Osteocyte (in vitro differentiated cells): ENCODE data around the gene PCDH8. TPM values are rescaled to one million over a fixed set of nuclear protein-coding genes. Genes with fewer than 3 reads are reported as not detected.

Experiments used
- DNase-seq: peaks from one replicate; pipeline ENCODE4 v3.0.0; 2021; ENCODE audit warnings: mixed read lengths; ENCODE audit not compliant: unreplicated experiment; ENCODE audit errors: extremely low spot score
- H3K27ac Mint-ChIP-seq: one replicate; pipeline ENCODE4 v1.8.0; 2021; ENCODE audit warnings: mild to moderate bottlenecking, mixed read lengths; ENCODE audit not compliant: unreplicated experiment
- H3K27me3 Mint-ChIP-seq: one replicate; pipeline ENCODE4 v1.8.0; 2021; ENCODE audit warnings: mixed read lengths; ENCODE audit not compliant: unreplicated experiment
- H3K36me3 Mint-ChIP-seq: one replicate; pipeline ENCODE4 v1.8.0; 2021; ENCODE audit warnings: mixed read lengths; ENCODE audit not compliant: unreplicated experiment
- H3K4me1 Mint-ChIP-seq: one replicate; pipeline ENCODE4 v1.8.0; 2021; ENCODE audit warnings: mixed read lengths; ENCODE audit not compliant: unreplicated experiment
- H3K4me3 Mint-ChIP-seq: one replicate; pipeline ENCODE4 v1.8.0; 2021; ENCODE audit warnings: mild to moderate bottlenecking, moderate library complexity, mixed read lengths; ENCODE audit not compliant: unreplicated experiment
- H3K9me3 Mint-ChIP-seq: one replicate; pipeline ENCODE4 v1.8.0; 2021; ENCODE audit warnings: mixed read lengths; ENCODE audit not compliant: unreplicated experiment
- CTCF ChIP-seq: fragments of 200-600 bp; sonication (generic); IDR thresholded peaks from 2 replicates; pipeline ENCODE4 v1.5.0; 2021; ENCODE audit warnings: antibody characterized with exemption, mild to moderate bottlenecking, moderate library complexity
- total RNA-seq: library from RNA; stranded (reverse); gene quantifications from 2 replicates; pipeline ENCODE4 v1.2.1, GENCODE V29; 2021

PCDH8 gene
- total RNA-seq, 1 donor from 2014 or later: not detected

GRCh38 chr13:52846567-52847321 lies 1.7 kb downstream of the PCDH8 start:
- Mint-ChIP-seq H3K27ac (no peak overlapping the region), H3K9me3 (peaks cover 6% of the 10 kb centered on the region), H3K4me1 (peaks cover 22% of the 10 kb centered on the region), H3K4me3 (no peak overlapping the region), H3K27me3 (peaks cover 53% of the 10 kb centered on the region), H3K36me3 (no peaks in the 10 kb centered on the region)
- DNase-seq: no peak
- peak; percentile 35 for TF ChIP-seq CTCF

- peaks cover 6% of the 10 kb centered on the region for H3K9me3 Mint-ChIP-seq
- no peak overlapping the region for H3K4me3 Mint-ChIP-seq
- peaks cover 16% of the 10 kb centered on the region for H3K4me1 Mint-ChIP-seq
- H3K36me3 Mint-ChIP-seq: no peaks in the 10 kb centered on the region
- peaks cover 53% of the 10 kb centered on the region for H3K27me3 Mint-ChIP-seq
- no peak for DNase-seq
- H3K27ac Mint-ChIP-seq: no peak overlapping the region
- no peak for TF ChIP-seq CTCF
Measured at GRCh38 chr13:52845766-52846566, 2.5 kb downstream of the PCDH8 start.

GRCh38 chr13:52845334-52845761 lies 3.1 kb downstream of the PCDH8 start:
- Mint-ChIP-seq H3K27ac (no peak overlapping the region), H3K27me3 (peaks cover 49% of the 10 kb centered on the region), H3K4me3 (no peak overlapping the region), H3K36me3 (no peaks in the 10 kb centered on the region), H3K9me3 (peaks cover 4% of the 10 kb centered on the region), H3K4me1 (peaks cover 11% of the 10 kb centered on the region)
- no peak for DNase-seq
- no peak for TF ChIP-seq CTCF

- no peak for DNase-seq
- Mint-ChIP-seq H3K27me3 (peaks cover 45% of the 10 kb centered on the region), H3K27ac (no peak overlapping the region), H3K4me3 (no peak overlapping the region), H3K4me1 (peaks cover 11% of the 10 kb centered on the region), H3K9me3 (peaks cover 4% of the 10 kb centered on the region), H3K36me3 (no peaks in the 10 kb centered on the region)
- TF ChIP-seq CTCF: no peak
Measured at GRCh38 chr13:52844836-52845235, 3.6 kb downstream of the PCDH8 start.

- DNase-seq: no peak
- Mint-ChIP-seq H3K9me3 (peaks cover 4% of the 10 kb centered on the region), H3K4me1 (peaks cover 3% of the 10 kb centered on the region), H3K27ac (no peak overlapping the region), H3K36me3 (no peaks in the 10 kb centered on the region), H3K27me3 (peaks cover 26% of the 10 kb centered on the region), H3K4me3 (no peak overlapping the region)
- TF ChIP-seq CTCF: no peak
Measured at GRCh38 chr13:52842441-52842840, 6.0 kb downstream of the PCDH8 start.
